ENCODE measurements around the gene TOMM22. TPM values are rescaled to one million over a fixed set of nuclear protein-coding genes. Genes with fewer than 3 reads are reported as not detected.
A peak's percentile ranks its signal among the peaks of the same experiment; 100 is the strongest.

Gene TOMM22
- total RNA-seq, 1 experiment from 2014 or later, result 105 TPM

DNA sequence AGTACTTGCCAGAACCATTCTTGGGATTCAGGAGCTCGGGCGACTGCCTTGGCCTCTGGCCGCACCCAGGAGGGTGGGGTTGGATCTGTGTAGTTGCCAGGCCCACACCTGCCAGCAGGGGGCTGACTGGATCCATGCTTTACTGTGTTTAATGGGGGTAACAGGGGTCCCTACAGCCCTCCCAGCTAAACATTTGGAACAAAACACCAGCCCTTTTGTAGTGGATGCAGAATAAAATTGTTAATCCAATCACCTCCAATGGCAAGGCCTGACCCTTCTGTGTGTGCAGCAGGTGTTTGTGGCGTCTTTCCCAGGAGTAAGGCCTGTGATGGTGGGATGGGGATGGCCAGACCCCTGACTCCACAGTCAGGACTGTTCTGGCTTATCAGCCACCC, 51.6 kb downstream of the TOMM22 start:
- intact Hi-C loops (cut with micrococcal nuclease; ENCODE audit: unreplicated experiment), result no loop called here
- peak overlapping the region; percentile 45 for H3K27ac Mint-ChIP-seq (ENCODE audit: unreplicated experiment)
- no TSS peak for BruUV-seq (replicated peaks)
- no peak overlapping the region for H3K4me3 Mint-ChIP-seq (ENCODE audit: low read depth, unreplicated experiment)
- no peaks in the 10 kb centered on the region for H3K27me3 Mint-ChIP-seq (ENCODE audit: unreplicated experiment)
- peaks cover 68% of the 10 kb centered on the region for H3K36me3 Mint-ChIP-seq (ENCODE audit: insufficient read depth, unreplicated experiment)
- H3K4me1 Mint-ChIP-seq (ENCODE audit: low read depth, unreplicated experiment), result no peaks in the 10 kb centered on the region
- TF ChIP-seq, protein P1, sequence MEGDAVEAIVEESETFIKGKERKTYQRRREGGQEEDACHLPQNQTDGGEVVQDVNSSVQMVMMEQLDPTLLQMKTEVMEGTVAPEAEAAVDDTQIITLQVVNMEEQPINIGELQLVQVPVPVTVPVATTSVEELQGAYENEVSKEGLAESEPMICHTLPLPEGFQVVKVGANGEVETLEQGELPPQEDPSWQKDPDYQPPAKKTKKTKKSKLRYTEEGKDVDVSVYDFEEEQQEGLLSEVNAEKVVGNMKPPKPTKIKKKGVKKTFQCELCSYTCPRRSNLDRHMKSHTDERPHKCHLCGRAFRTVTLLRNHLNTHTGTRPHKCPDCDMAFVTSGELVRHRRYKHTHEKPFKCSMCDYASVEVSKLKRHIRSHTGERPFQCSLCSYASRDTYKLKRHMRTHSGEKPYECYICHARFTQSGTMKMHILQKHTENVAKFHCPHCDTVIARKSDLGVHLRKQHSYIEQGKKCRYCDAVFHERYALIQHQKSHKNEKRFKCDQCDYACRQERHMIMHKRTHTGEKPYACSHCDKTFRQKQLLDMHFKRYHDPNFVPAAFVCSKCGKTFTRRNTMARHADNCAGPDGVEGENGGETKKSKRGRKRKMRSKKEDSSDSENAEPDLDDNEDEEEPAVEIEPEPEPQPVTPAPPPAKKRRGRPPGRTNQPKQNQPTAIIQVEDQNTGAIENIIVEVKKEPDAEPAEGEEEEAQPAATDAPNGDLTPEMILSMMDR (IDR thresholded peaks at IDR 0.05; ENCODE audit: unreplicated experiment), result peak; percentile 90
- H3K9me3 Mint-ChIP-seq (ENCODE audit: low read depth, unreplicated experiment), result no peaks in the 10 kb centered on the region
- DNase-seq, result peak; percentile 61
- CTCF ChIA-PET, result interaction anchor here (1.5 kb wide), 1 partner anchor 9 kb away, joined by 5 read pairs; no protein-coding TSS in a partner anchor

DNA sequence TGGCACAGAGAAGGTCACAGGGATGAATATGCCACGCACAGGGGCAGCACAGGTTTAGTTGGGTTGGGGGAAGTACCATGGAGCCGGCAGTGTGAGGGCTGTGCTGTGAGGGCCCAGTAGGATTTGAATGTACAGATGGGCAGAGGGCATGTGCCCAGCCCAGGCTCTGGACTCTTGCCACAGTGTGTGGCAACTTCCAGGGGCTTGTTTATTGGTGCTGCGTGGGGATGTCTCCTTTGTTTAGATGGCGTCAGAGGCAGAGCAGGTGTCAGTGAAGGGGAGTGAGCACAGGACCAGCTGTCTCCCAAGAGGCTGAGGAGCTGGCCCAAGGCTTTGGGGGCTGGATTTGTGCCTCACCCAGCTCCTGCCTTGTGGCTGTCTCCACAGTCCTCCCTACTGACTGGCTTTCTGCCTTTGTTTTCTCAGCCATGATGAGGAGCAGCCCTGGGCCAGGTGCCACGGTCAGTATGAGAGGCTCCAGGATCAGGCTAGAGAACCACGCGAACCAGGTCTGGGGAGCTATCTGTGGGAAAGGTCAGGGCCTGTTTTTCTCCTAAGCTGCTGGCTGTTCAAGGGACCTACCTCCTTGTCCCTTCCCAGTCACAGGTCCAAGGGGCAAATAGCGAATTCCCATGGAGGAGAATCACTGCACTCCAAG, 52.1 kb downstream of the TOMM22 start:
- no peaks in the 10 kb centered on the region for H3K27me3 Mint-ChIP-seq (ENCODE audit: unreplicated experiment)
- DNase-seq, result no peak
- H3K27ac Mint-ChIP-seq (ENCODE audit: unreplicated experiment), result peak overlapping the region; percentile 45
- TF ChIP-seq, protein P1 (IDR thresholded peaks at IDR 0.05; ENCODE audit: unreplicated experiment), result no peak
- H3K4me1 Mint-ChIP-seq (ENCODE audit: low read depth, unreplicated experiment), result no peaks in the 10 kb centered on the region
- no peak overlapping the region for H3K4me3 Mint-ChIP-seq (ENCODE audit: low read depth, unreplicated experiment)
- peaks cover 72% of the 10 kb centered on the region for H3K36me3 Mint-ChIP-seq (ENCODE audit: insufficient read depth, unreplicated experiment)
- no TSS peak for BruUV-seq (replicated peaks)
- CTCF ChIA-PET, result interaction anchor here (1.5 kb wide), 1 partner anchor 9 kb away, joined by 5 read pairs; no protein-coding TSS in a partner anchor
- H3K9me3 Mint-ChIP-seq (ENCODE audit: low read depth, unreplicated experiment), result no peaks in the 10 kb centered on the region
- intact Hi-C loops (cut with micrococcal nuclease; ENCODE audit: unreplicated experiment), result no loop called here

DNA sequence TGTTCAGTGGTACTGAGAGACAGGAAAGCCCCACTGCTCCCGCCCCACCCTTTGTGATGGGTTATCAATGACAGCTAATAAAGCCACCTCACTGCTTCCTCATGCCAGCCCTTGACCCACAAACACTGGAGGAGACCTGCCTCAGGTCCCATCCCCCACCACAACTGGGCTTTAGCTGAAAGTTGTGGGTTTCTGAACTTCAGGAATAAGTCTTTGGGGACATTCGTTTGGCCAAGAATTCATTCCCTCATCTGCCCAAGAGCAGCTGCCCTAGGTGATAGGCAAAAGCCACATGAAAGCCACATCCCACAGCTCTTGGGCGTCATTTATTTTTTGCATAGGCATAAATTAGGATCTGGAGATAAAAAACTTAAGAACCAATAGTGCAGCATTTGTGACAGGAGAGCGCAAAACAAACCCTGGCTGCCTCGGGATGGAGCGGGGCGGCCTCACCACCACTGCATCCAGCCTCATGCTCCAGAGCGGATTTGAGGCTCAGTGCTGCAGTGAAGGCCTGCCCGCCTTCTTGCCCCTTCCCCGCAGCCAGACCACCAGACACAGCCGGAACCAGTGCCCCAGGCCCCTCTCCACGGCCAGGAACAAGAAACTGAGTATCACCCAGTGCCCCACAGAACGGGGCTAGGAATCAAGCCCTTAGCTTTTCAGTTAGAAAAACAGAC, 52.8 kb downstream of the TOMM22 start:
- no peak for DNase-seq
- no peaks in the 10 kb centered on the region for H3K4me1 Mint-ChIP-seq (ENCODE audit: low read depth, unreplicated experiment)
- H3K4me3 Mint-ChIP-seq (ENCODE audit: low read depth, unreplicated experiment), result no peak overlapping the region
- BruUV-seq (replicated peaks), result TSS peak; percentile 44
- intact Hi-C loops (cut with micrococcal nuclease; ENCODE audit: unreplicated experiment), result no loop called here
- TF ChIP-seq, protein P1 (IDR thresholded peaks at IDR 0.05; ENCODE audit: unreplicated experiment), result no peak
- peaks cover 74% of the 10 kb centered on the region for H3K36me3 Mint-ChIP-seq (ENCODE audit: insufficient read depth, unreplicated experiment)
- H3K9me3 Mint-ChIP-seq (ENCODE audit: low read depth, unreplicated experiment), result no peaks in the 10 kb centered on the region
- peak overlapping the region; percentile 48 for H3K27ac Mint-ChIP-seq (ENCODE audit: unreplicated experiment)
- H3K27me3 Mint-ChIP-seq (ENCODE audit: unreplicated experiment), result no peaks in the 10 kb centered on the region
- CTCF ChIA-PET, result interaction anchor here (0.5 to 1.5 kb wide), 2 partner anchors 10 to 654 kb away, joined by 5 to 8 read pairs; no protein-coding TSS in a partner anchor

Other genes starting within 250 kb of the TOMM22 start
- not detected in 2 replicates for gene KCNJ4, start 226.8 kb upstream of the TOMM22 start, total RNA-seq (2022)
- gene KDELR3, start 213.9 kb upstream of the TOMM22 start, total RNA-seq (2022), result 16.1 and 18.7 TPM in 2 replicates
- 342 and 344 TPM in 2 replicates for gene DDX17, start 175.6 kb upstream of the TOMM22 start, total RNA-seq (2022)
- gene DMC1, start 111.8 kb upstream of the TOMM22 start, total RNA-seq (2022), result 4.1 and 4.4 TPM in 2 replicates
- gene FAM227A, start 25.6 kb upstream of the TOMM22 start, total RNA-seq (2022), result 9.6 and 10.8 TPM in 2 replicates
- 40.9 and 42.7 TPM in 2 replicates for gene CBY1, start 25.3 kb upstream of the TOMM22 start, total RNA-seq (2022)
- gene JOSD1, start 19.0 kb downstream of the TOMM22 start, total RNA-seq (2022), result 58.5 and 70.0 TPM in 2 replicates
- 79.1 and 91.4 TPM in 2 replicates for gene GTPBP1, start 24.0 kb downstream of the TOMM22 start, total RNA-seq (2022)
- gene SUN2, start 74.0 kb downstream of the TOMM22 start, total RNA-seq (2022), result 50.7 and 66.3 TPM in 2 replicates
- 14.7 and 15.6 TPM in 2 replicates for gene DNAL4, start 112.2 kb downstream of the TOMM22 start, total RNA-seq (2022)
- 6.1 and 6.6 TPM in 2 replicates for gene NPTXR, start 162.1 kb downstream of the TOMM22 start, total RNA-seq (2022)
- gene CBX6, start 190.3 kb downstream of the TOMM22 start, total RNA-seq (2022), result 140 and 152 TPM in 2 replicates

Measured in Calu3 (cell line).